ENCODE results near the gene AKAP7.

DNA sequence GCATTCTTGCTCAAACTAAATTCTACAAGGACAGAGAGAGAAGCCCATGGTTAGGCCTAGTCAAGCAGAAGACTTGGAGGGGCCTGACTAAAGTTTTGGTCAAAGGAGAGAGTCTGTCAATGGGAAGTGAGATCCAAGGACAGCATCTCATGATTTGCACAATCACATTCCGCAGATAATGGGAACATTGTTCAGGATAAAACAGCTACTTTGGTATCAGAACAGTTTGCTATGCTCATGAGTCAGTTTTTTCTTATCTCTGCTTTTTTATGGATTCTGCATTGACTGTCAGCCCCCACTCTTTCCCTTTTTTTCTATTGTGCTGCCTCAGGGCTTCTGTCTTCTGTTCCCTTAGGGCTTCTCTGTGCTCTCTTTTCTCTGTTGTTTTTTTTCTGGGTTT is 28.6 kb downstream of the AKAP7 start:
- no peak for TF ChIP-seq POLR2A (IDR thresholded peaks at IDR 0.05; ENCODE audit: low read depth)
- TF ChIP-seq, protein P1, sequence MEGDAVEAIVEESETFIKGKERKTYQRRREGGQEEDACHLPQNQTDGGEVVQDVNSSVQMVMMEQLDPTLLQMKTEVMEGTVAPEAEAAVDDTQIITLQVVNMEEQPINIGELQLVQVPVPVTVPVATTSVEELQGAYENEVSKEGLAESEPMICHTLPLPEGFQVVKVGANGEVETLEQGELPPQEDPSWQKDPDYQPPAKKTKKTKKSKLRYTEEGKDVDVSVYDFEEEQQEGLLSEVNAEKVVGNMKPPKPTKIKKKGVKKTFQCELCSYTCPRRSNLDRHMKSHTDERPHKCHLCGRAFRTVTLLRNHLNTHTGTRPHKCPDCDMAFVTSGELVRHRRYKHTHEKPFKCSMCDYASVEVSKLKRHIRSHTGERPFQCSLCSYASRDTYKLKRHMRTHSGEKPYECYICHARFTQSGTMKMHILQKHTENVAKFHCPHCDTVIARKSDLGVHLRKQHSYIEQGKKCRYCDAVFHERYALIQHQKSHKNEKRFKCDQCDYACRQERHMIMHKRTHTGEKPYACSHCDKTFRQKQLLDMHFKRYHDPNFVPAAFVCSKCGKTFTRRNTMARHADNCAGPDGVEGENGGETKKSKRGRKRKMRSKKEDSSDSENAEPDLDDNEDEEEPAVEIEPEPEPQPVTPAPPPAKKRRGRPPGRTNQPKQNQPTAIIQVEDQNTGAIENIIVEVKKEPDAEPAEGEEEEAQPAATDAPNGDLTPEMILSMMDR (IDR thresholded peaks at IDR 0.05), result no peak
